H1 (cell line): Measurements from ENCODE around the gene MAFF. TPM values are rescaled to one million over a fixed set of nuclear protein-coding genes. Genes with fewer than 3 reads are reported as not detected.

Experiments used
- CTCF ChIA-PET: fragments of 300-600 bp; sonication (Branson Sonifier 250); formaldehyde crosslinking; loops from one replicate; lab custom pipeline; 2021; ENCODE audit not compliant: partially characterized antibody; lab: Charles Lee
- POLR2A ChIA-PET: fragments of 300-600 bp; sonication (Branson Sonifier 250); formaldehyde crosslinking; loops from one replicate; lab custom pipeline; 2021; ENCODE audit warnings: inconsistent platforms; ENCODE audit not compliant: partially characterized antibody; lab: Charles Lee
- DNase-seq, 2 experiments: peaks; one replicate each; pipeline versions ENCODE4 v3.0.0 to v3.0.0-alpha.2; 2010 to 2022; ENCODE audit warnings: low spot score in 2 of 2, low read depth in 1 of 2, mixed read lengths in 1 of 2
- FAIRE-seq: peaks from 2 replicates; lab custom pipeline; 2011; peaks lifted over from hg19 to GRCh38; lab: Jason Lieb, UNC
- H2AFZ ChIP-seq: 2 replicates; pipeline ENCODE4 v1.8.1; 2012; ENCODE audit warnings: low read length, inconsistent platforms
- H2AK5ac ChIP-seq: 2 replicates; pipeline ENCODE4 v1.6.1; 2013; ENCODE audit warnings: low read depth, low read length
- H2BK120ac ChIP-seq: replicated peaks from 2 replicates; pipeline ENCODE3; 2013; ENCODE audit warnings: low read depth, low read length, inconsistent platforms
- H2BK12ac ChIP-seq: 2 replicates; pipeline ENCODE4 v1.6.1; 2013; ENCODE audit warnings: low read depth, low read length
- H2BK15ac ChIP-seq: 2 replicates; pipeline ENCODE4 v1.6.1; 2013; ENCODE audit warnings: low read length
- H2BK20ac ChIP-seq: 2 replicates; pipeline ENCODE4 v1.6.1; 2013; ENCODE audit warnings: low read length
- H2BK5ac ChIP-seq: 2 replicates; pipeline ENCODE4 v1.6.1; 2013; ENCODE audit warnings: low read depth, low read length
- H3K14ac ChIP-seq: 2 replicates; pipeline ENCODE4 v1.6.1; 2013; ENCODE audit warnings: inconsistent platforms; ENCODE audit not compliant: insufficient read length
- H3K18ac ChIP-seq: 2 replicates; pipeline ENCODE4 v1.6.1; 2013; ENCODE audit warnings: low read length; ENCODE audit errors: extremely low read depth
- H3K23ac ChIP-seq: 2 replicates; pipeline ENCODE4 v1.6.1; 2013; ENCODE audit warnings: inconsistent platforms; ENCODE audit not compliant: insufficient read length
- H3K23me2 ChIP-seq: 2 replicates; pipeline ENCODE4 v1.6.1; 2013; ENCODE audit warnings: low read depth, low read length
- H3K27ac ChIP-seq: 2 replicates; pipeline ENCODE4 v1.6.1; 2011; ENCODE audit warnings: low read depth, low read length, inconsistent platforms
- H3K27me3 ChIP-seq, 4 experiments: replicated peaks in 1 of 4; 1 replicate in 1 of 4; 2 replicates in 3 of 4; pipeline versions ENCODE4 v1.6.1 to v1.8.1; 2011 to 2013; ENCODE audit warnings: low read length in 3 of 4, mild to moderate bottlenecking in 3 of 4, inconsistent platforms in 2 of 4, mixed read lengths in 2 of 4, moderate library complexity in 1 of 4; ENCODE audit not compliant: control insufficient read depth in 3 of 4, insufficient read depth in 3 of 4; ENCODE audit errors: extremely low read depth in 1 of 4
- H3K36me3 ChIP-seq, 4 experiments: 2 replicates each; pipeline versions ENCODE4 v1.6.1 to v1.8.1; 2011 to 2013; ENCODE audit warnings: mild to moderate bottlenecking in 4 of 4, low read length in 3 of 4, moderate library complexity in 2 of 4, control low read depth in 1 of 4, inconsistent platforms in 1 of 4; ENCODE audit not compliant: insufficient read depth in 4 of 4, control insufficient read depth in 2 of 4
- H3K4ac ChIP-seq: replicated peaks from 2 replicates; pipeline ENCODE3; 2013; ENCODE audit warnings: low read length, low read depth, mixed read lengths, inconsistent platforms; ENCODE audit not compliant: insufficient read length
- H3K4me1 ChIP-seq, 4 experiments: replicated peaks in 1 of 4; 1 replicate in 1 of 4; 2 replicates in 3 of 4; pipeline versions ENCODE4 v1.6.1 to v1.8.1; 2011 to 2013; ENCODE audit warnings: low read length in 3 of 4, inconsistent platforms in 2 of 4, mixed read lengths in 1 of 4; ENCODE audit not compliant: insufficient read depth in 4 of 4, control insufficient read depth in 3 of 4
- H3K4me2 ChIP-seq, 2 experiments: 2 replicates each; pipeline versions ENCODE4 v1.6.1 to v1.8.1; 2011 to 2013; ENCODE audit warnings: low read depth in 2 of 2, low read length in 2 of 2, control low read depth in 1 of 2, inconsistent platforms in 1 of 2, mild to moderate bottlenecking in 1 of 2; ENCODE audit not compliant: insufficient read depth in 1 of 2
- H3K4me3 ChIP-seq, 4 experiments: fragments of 200-600, 300-600 bp in 1 of 4; sonication (generic), shearing (Covaris generic), sonication (Bioruptor Twin) in 1 of 4; 2 replicates each; pipeline versions ENCODE4 v1.5.1 to v1.8.1; 2011 to 2016; ENCODE audit warnings: low read length in 4 of 4, low read depth in 3 of 4, control low read depth in 2 of 4, inconsistent platforms in 2 of 4, mild to moderate bottlenecking in 2 of 4, mixed read lengths in 1 of 4, moderate library complexity in 1 of 4; ENCODE audit not compliant: insufficient read depth in 2 of 4; ENCODE audit errors: extremely low read depth in 1 of 4
- H3K56ac ChIP-seq: replicated peaks from 2 replicates; pipeline ENCODE3; 2013; ENCODE audit warnings: low read depth, mild to moderate bottlenecking, mixed read lengths, low read length, inconsistent platforms; ENCODE audit not compliant: insufficient read length
- H3K79me1 ChIP-seq: 2 replicates; pipeline ENCODE4 v1.6.1; 2013; ENCODE audit warnings: low read depth, low read length, control low read depth
- H3K79me2 ChIP-seq, 2 experiments: 2 replicates each; pipeline versions ENCODE4 v1.6.1 to v1.8.1; 2012 to 2013; ENCODE audit warnings: low read length in 2 of 2, mild to moderate bottlenecking in 2 of 2, inconsistent platforms in 1 of 2; ENCODE audit not compliant: insufficient read depth in 2 of 2, control insufficient read depth in 1 of 2
- H3K9ac ChIP-seq, 4 experiments: replicated peaks in 1 of 4; 1 replicate in 1 of 4; 2 replicates in 3 of 4; pipeline versions ENCODE4 v1.6.1 to v1.8.1; 2011 to 2013; ENCODE audit warnings: low read depth in 3 of 4, low read length in 3 of 4, control low read depth in 2 of 4, mild to moderate bottlenecking in 2 of 4, moderate library complexity in 2 of 4, inconsistent platforms in 1 of 4; ENCODE audit errors: extremely low read depth in 1 of 4
- H3K9me3 ChIP-seq, 2 experiments: 2 replicates each; pipeline versions ENCODE4 v1.6.1 to v1.8.1; 2012 to 2013; ENCODE audit warnings: mild to moderate bottlenecking in 2 of 2, moderate library complexity in 2 of 2, control low read depth in 1 of 2, inconsistent platforms in 1 of 2, low read depth in 1 of 2, low read length in 1 of 2, mixed read lengths in 1 of 2; ENCODE audit not compliant: insufficient read depth in 2 of 2
- H4K20me1 ChIP-seq, 2 experiments: replicated peaks in 1 of 2; 2 replicates each; pipeline versions ENCODE3 to v1.8.1; 2011 to 2013; ENCODE audit warnings: inconsistent platforms in 2 of 2, low read length in 2 of 2, mild to moderate bottlenecking in 1 of 2; ENCODE audit not compliant: insufficient read depth in 2 of 2, control insufficient read depth in 1 of 2
- H4K5ac ChIP-seq: 2 replicates; pipeline ENCODE4 v1.6.1; 2013; ENCODE audit warnings: low read length, low read depth, mixed read lengths, inconsistent platforms; ENCODE audit not compliant: insufficient read length
- H4K8ac ChIP-seq: 2 replicates; pipeline ENCODE4 v1.8.0; 2013; ENCODE audit warnings: mild to moderate bottlenecking, moderate library complexity, low read length, inconsistent platforms; ENCODE audit not compliant: insufficient read depth; ENCODE audit errors: extremely low read depth
- H4K91ac ChIP-seq: replicated peaks from 2 replicates; pipeline ENCODE3; 2013; ENCODE audit warnings: low read length, mixed read lengths, inconsistent platforms; ENCODE audit not compliant: insufficient read length
- CTCF ChIP-seq, 3 experiments: IDR thresholded peaks; 1 replicate in 2 of 3; 2 replicates in 1 of 3; pipeline versions ENCODE4 v1.5.1 to v1.6.1; 2011; ENCODE audit warnings: low read length in 3 of 3, mild to moderate bottlenecking in 3 of 3, inconsistent platforms in 2 of 3, low read depth in 1 of 3, moderate library complexity in 1 of 3; ENCODE audit not compliant: insufficient read depth in 1 of 3; ENCODE audit errors: control extremely low read depth in 1 of 3
- RAD21 ChIP-seq, 2 experiments: IDR thresholded peaks in 1 of 2; conservative IDR thresholded peaks in 1 of 2; 2 replicates each; pipeline ENCODE4 v1.6.1; 2011; ENCODE audit warnings: low read depth in 2 of 2, low read length in 2 of 2, improper control_type of control experiment in 1 of 2, inconsistent platforms in 1 of 2, mild to moderate bottlenecking in 1 of 2, moderate library complexity in 1 of 2
- SP4 ChIP-seq: IDR thresholded peaks from 2 replicates; pipeline ENCODE4 v1.6.1; 2012; ENCODE audit warnings: low read length, inconsistent platforms
- WGBS, 2 experiments: shearing (Covaris generic) in 1 of 2; methylation state at CpG; one replicate each; pipeline versions ENCODE4 v1.1.6 to v1.1.7; 2013 to 2015; ENCODE audit warnings: low lambda C conversion rate in 2 of 2, mixed read lengths in 2 of 2, inconsistent platforms in 1 of 2, low coverage in 1 of 2, missing lambda C conversion rate in 1 of 2; ENCODE audit not compliant: insufficient replicate concordance in 2 of 2, insufficient coverage in 1 of 2, insufficient read length in 1 of 2; ENCODE audit errors: extremely low coverage in 1 of 2, missing lambda C conversion rate in 1 of 2; 5-methylcytosine and 5-hydroxymethylcytosine counted together
- polyA plus RNA-seq, 7 experiments: library from polyadenylated mRNA; depleted of rRNA in 3 of 7; stranded (reverse) in 5 of 7; unstranded in 2 of 7; fragments of >200 nt in 5 of 7; fragments of 200-250 nt in 2 of 7; gene quantifications; 1 replicate in 5 of 7; 2 replicates in 1 of 7; 4 replicates in 1 of 7; pipeline versions ENCODE4 v1.2.1 to v1.2.3, GENCODE V29; 2011 to 2013; ENCODE audit warnings: missing spikeins in 2 of 7, mixed read lengths in 2 of 7
- total RNA-seq: library from RNA; stranded (reverse); fragmentation: NEBNext Ultra II Directional; extraction: Animal tissue kit (Norgen Biotek cat#: 25700); gene quantifications from 2 replicates; pipeline ENCODE4 v1.2.1, GENCODE V29; 2021

MAFF gene
- total and polyA plus RNA-seq, 2 of the 8 experiments (the other 6 are each of a cell fraction or from before 2014, with no cell fraction given): 1.5 to 6.3 TPM

GRCh38 chr22:38221908-38222796 is 20.4 kb downstream of the MAFF start:
- Histone ChIP-seq H2AK5ac (no peak overlapping the region), H3K4me1 (peaks cover 10 to 25% (median 16%) of the 10 kb centered on the region in 4 experiments), H4K5ac (no peak overlapping the region), H3K9me3 (no peaks in the 10 kb centered on the region), H3K27me3 (no peaks in the 10 kb centered on the region), H2AFZ (no peak overlapping the region), H3K4ac (no peak overlapping the region), H2BK12ac (no peak overlapping the region), H4K8ac (no peak overlapping the region), H2BK15ac (no peak overlapping the region), H3K18ac (no peak overlapping the region), H3K27ac (no peak overlapping the region; the same call in 1 of the 2 replicates), H4K20me1 (peaks cover 2 to 9% of the 10 kb centered on the region in 2 experiments), H4K91ac (no peak overlapping the region), H3K9ac (no peak overlapping the region), H2BK120ac (no peak overlapping the region), H3K14ac (no peak overlapping the region), H3K23ac (no peak overlapping the region), H2BK20ac (no peak overlapping the region), H2BK5ac (no peak overlapping the region), H3K56ac (no peak overlapping the region), H3K23me2 (no peaks in the 10 kb centered on the region), H3K4me2 (no peak overlapping the region), H3K4me3 (no peak overlapping the region), H3K79me1 (no peaks in the 10 kb centered on the region; the same call in 1 of the 2 replicates), H3K36me3 (peaks cover 0 to 11% (median 4%) of the 10 kb centered on the region in 4 experiments; a peak in 6 of 8 replicates), H3K79me2 (no peaks in the 10 kb centered on the region)
- TF ChIP-seq CTCF (IDR thresholded peaks at IDR 0.05; ENCODE audit: control extremely low read depth in 1 of 3, insufficient read depth in 1 of 3, low read depth in 1 of 3, low read length in 3 of 3) (peak; percentile 24 to 52 (median 40); a peak in 3 of 4 replicates), RAD21 (IDR thresholded peaks at IDR 0.05 in 1 of 2, conservative IDR thresholded peaks at IDR 0.05 in 1 of 2; ENCODE audit: low read depth in 2 of 2, low read length in 2 of 2) (peak in 1 of 2 experiments; percentile 26; a peak in 2 of 4 replicates), SP4 (no peak)
- 93% methylated on average over 24 of the region's 25 CpGs; no CpG with 5 or more reads in 1 of the 2 experiments for WGBS, 2 experiments
- ChIA-PET CTCF (interaction anchor here (0.6 to 1.4 kb wide), 9 partner anchors 8 to 170 kb away, joined by 3 to 6 read pairs (median 3); partner anchors contain the start of gene BAIAP2L2), POLR2A (interaction anchor here (1.3 to 1.5 kb wide), 2 partner anchors 44 to 129 kb away, joined by 3 to 4 read pairs; no protein-coding TSS in a partner anchor)
- DNase-seq: peak in 1 of 2 experiments; percentile 56
- FAIRE-seq: no peak
